ENCODE measurements around the gene PADI6. TPM values are rescaled to one million over a fixed set of nuclear protein-coding genes. Genes with fewer than 3 reads are reported as not detected.

Gene PADI6
- total RNA-seq, 1 experiment from 2014 or later, result not detected

DNA sequence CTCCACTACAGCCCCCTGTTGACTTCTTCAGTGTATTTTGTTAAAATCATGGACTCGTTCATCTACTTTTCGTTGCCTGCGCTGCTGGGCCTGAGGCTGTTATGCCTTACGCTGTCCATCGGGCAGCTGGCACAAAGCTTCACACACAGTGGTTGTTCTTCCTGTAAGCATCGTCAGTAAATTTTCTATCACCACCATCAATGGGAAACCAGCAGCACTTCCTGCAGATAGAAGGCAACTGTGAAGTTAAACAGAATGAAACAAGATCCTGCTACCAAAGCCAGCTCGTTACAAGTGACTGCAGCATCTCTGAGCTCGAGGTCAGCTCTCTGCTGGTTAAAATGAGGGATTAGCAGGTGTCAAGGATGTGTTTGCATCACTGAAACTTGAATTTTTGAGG is 21.9 kb upstream of the PADI6 start:
- Histone ChIP-seq H3K27ac (ENCODE audit: low read depth, low read length) (no peak overlapping the region), H4K20me1 (ENCODE audit: insufficient read depth) (no peaks in the 10 kb centered on the region), H3K4me1 (ENCODE audit: control insufficient read depth in 1 of 2, insufficient read depth in 2 of 2, low read length in 2 of 2) (peaks cover 11 to 21% of the 10 kb centered on the region in 2 experiments), H3K79me2 (ENCODE audit: insufficient read depth, low read length) (no peaks in the 10 kb centered on the region), H3K4me2 (ENCODE audit: low read length) (no peak overlapping the region), H3K36me3 (ENCODE audit: control insufficient read depth in 1 of 2, insufficient read depth in 2 of 2, low read length in 2 of 2) (no peaks in the 10 kb centered on the region), H3K4me3 (replicated peaks in 1 of 2; ENCODE audit: low read depth in 1 of 2, low read length in 2 of 2) (no peak overlapping the region), H3K9ac (ENCODE audit: low read length) (no peak overlapping the region), H2AFZ (ENCODE audit: low read depth, low read length, poor library complexity, severe bottlenecking) (no peak overlapping the region), H3K27me3 (ENCODE audit: insufficient read depth, low read length) (no peaks in the 10 kb centered on the region), H3K9me3 (ENCODE audit: control insufficient read depth in 1 of 2, insufficient read depth in 1 of 2, low read depth in 1 of 2, low read length in 2 of 2) (no peaks in the 10 kb centered on the region), H3K9me2 (ENCODE audit: insufficient read depth) (no peaks in the 10 kb centered on the region)
- POLR2A ChIA-PET, result no interaction called here
- DNase-seq (ENCODE audit: low read depth, low spot score) (no peak), ATAC-seq (no peak)
- intact Hi-C loops (cut with micrococcal nuclease), result no loop called here
- CTCF ChIA-PET, result no interaction called here
- no peak for TF ChIP-seq SIN3A (IDR thresholded peaks at IDR 0.05; ENCODE audit: low read depth)
- TF ChIP-seq EZH2phosphoT487 (IDR thresholded peaks at IDR 0.05; ENCODE audit: borderline replicate concordance), result no peak
- no peak for TF ChIP-seq ZFX (IDR thresholded peaks at IDR 0.05)
- no peak for TF ChIP-seq POLR2A (IDR thresholded peaks at IDR 0.05; ENCODE audit: borderline replicate concordance, extremely low read depth, insufficient read depth, insufficient read length)
- TF ChIP-seq, protein P1, sequence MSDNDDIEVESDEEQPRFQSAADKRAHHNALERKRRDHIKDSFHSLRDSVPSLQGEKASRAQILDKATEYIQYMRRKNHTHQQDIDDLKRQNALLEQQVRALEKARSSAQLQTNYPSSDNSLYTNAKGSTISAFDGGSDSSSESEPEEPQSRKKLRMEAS (IDR thresholded peaks at IDR 0.05), result no peak
- no peak for TF ChIP-seq POLR2AphosphoS5 (IDR thresholded peaks at IDR 0.05; ENCODE audit: low read depth, low read length)
- TF ChIP-seq FOSL1 (IDR thresholded peaks at IDR 0.05; ENCODE audit: low read depth), result no peak
- no peak for TF ChIP-seq SRF (IDR thresholded peaks at IDR 0.05; ENCODE audit: low read depth)
- no peak for TF ChIP-seq CEBPB (IDR thresholded peaks at IDR 0.05; ENCODE audit: low read depth)
- TF ChIP-seq EGR1 (IDR thresholded peaks at IDR 0.05; ENCODE audit: low read depth), result no peak
- no peak for TF ChIP-seq RAD21 (IDR thresholded peaks at IDR 0.05; ENCODE audit: low read depth)
- TF ChIP-seq JUND (IDR thresholded peaks at IDR 0.05), result no peak
- no peak for TF ChIP-seq YY1 (IDR thresholded peaks at IDR 0.05; ENCODE audit: extremely low read depth, insufficient replicate concordance, low read depth, low read length)
- no peak for TF ChIP-seq ELF1 (IDR thresholded peaks at IDR 0.05; ENCODE audit: borderline replicate concordance, low read depth)
- RAD21 ChIA-PET (ENCODE audit: low non-redundant PET in 1 of 2, low total read pairs in 2 of 2, uncharacterized antibody in 2 of 2, unreplicated experiment in 2 of 2), result no interaction called here
- no TSS peak for BruUV-seq (replicated peaks)

DNA sequence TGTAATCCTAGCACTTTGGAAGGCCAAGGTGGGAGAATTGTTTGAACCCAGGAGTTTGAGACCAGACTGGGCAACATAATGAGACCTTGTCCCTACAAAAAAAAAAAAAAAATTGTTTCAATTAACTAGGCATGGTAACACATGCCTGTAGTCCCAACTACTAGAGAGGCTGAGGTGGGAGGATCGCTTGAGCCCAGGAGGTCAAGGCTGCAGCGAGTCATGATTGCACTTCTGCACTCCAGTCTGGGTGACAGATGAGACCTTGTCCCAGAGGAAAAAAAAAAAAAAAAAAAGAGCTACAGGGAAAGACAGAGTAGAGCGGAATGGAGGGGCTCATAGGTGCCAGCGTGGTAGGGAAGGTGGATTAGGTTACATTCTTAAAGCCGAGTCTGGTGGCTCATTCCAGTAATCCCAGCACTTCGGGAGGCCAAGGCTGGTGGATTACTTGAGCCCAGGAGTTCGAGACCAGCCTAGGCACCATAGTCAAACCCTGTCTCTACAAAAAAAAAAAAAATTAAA is 21.0 kb upstream of the PADI6 start:
- intact Hi-C loops (cut with micrococcal nuclease), result no loop called here
- no peaks in the 10 kb centered on the region for H3K9me2 ChIP-seq (ENCODE audit: insufficient read depth)
- H4K20me1 ChIP-seq (ENCODE audit: insufficient read depth), result no peaks in the 10 kb centered on the region
- H3K9me3 ChIP-seq (ENCODE audit: control insufficient read depth in 1 of 2, insufficient read depth in 1 of 2, low read depth in 1 of 2, low read length in 2 of 2), result no peaks in the 10 kb centered on the region
- H3K79me2 ChIP-seq (ENCODE audit: insufficient read depth, low read length), result no peaks in the 10 kb centered on the region
- ChIA-PET CTCF (no interaction called here), POLR2A (interaction anchor here (0.9 kb wide), 1 partner anchor 82 kb away, joined by 3 read pairs; no protein-coding TSS in a partner anchor), RAD21 (ENCODE audit: low non-redundant PET in 1 of 2, low total read pairs in 2 of 2, uncharacterized antibody in 2 of 2, unreplicated experiment in 2 of 2) (no interaction called here)
- H3K4me1 ChIP-seq (ENCODE audit: control insufficient read depth in 1 of 2, insufficient read depth in 2 of 2, low read length in 2 of 2), result peaks cover 11 to 21% of the 10 kb centered on the region in 2 experiments
- ATAC-seq (no peak), DNase-seq (ENCODE audit: low read depth, low spot score) (no peak)
- no peak overlapping the region for H2AFZ ChIP-seq (ENCODE audit: low read depth, low read length, poor library complexity, severe bottlenecking)
- H3K9ac ChIP-seq (ENCODE audit: low read length), result no peak overlapping the region
- H3K4me2 ChIP-seq (ENCODE audit: low read length), result no peak overlapping the region
- no peaks in the 10 kb centered on the region for H3K36me3 ChIP-seq (ENCODE audit: control insufficient read depth in 1 of 2, insufficient read depth in 2 of 2, low read length in 2 of 2)
- no peak overlapping the region for H3K27ac ChIP-seq (ENCODE audit: low read depth, low read length)
- no peak overlapping the region for H3K4me3 ChIP-seq (replicated peaks in 1 of 2; ENCODE audit: low read depth in 1 of 2, low read length in 2 of 2)
- H3K27me3 ChIP-seq (ENCODE audit: insufficient read depth, low read length), result no peaks in the 10 kb centered on the region
- BruUV-seq (replicated peaks), result no TSS peak
- TF ChIP-seq, protein P2, sequence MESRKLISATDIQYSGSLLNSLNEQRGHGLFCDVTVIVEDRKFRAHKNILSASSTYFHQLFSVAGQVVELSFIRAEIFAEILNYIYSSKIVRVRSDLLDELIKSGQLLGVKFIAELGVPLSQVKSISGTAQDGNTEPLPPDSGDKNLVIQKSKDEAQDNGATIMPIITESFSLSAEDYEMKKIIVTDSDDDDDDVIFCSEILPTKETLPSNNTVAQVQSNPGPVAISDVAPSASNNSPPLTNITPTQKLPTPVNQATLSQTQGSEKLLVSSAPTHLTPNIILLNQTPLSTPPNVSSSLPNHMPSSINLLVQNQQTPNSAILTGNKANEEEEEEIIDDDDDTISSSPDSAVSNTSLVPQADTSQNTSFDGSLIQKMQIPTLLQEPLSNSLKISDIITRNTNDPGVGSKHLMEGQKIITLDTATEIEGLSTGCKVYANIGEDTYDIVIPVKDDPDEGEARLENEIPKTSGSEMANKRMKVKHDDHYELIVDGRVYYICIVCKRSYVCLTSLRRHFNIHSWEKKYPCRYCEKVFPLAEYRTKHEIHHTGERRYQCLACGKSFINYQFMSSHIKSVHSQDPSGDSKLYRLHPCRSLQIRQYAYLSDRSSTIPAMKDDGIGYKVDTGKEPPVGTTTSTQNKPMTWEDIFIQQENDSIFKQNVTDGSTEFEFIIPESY (IDR thresholded peaks at IDR 0.05; ENCODE audit: extremely low read depth, insufficient replicate concordance, low read length), result no peak
- TF ChIP-seq EZH2 (IDR thresholded peaks at IDR 0.05) (no peak), SIN3A (IDR thresholded peaks at IDR 0.05; ENCODE audit: low read depth) (no peak), POLR2AphosphoS5 (IDR thresholded peaks at IDR 0.05; ENCODE audit: low read depth, low read length) (no peak), SRF (IDR thresholded peaks at IDR 0.05; ENCODE audit: low read depth) (no peak), RAD21 (IDR thresholded peaks at IDR 0.05; ENCODE audit: low read depth) (no peak)
- TF ChIP-seq, protein P3, sequence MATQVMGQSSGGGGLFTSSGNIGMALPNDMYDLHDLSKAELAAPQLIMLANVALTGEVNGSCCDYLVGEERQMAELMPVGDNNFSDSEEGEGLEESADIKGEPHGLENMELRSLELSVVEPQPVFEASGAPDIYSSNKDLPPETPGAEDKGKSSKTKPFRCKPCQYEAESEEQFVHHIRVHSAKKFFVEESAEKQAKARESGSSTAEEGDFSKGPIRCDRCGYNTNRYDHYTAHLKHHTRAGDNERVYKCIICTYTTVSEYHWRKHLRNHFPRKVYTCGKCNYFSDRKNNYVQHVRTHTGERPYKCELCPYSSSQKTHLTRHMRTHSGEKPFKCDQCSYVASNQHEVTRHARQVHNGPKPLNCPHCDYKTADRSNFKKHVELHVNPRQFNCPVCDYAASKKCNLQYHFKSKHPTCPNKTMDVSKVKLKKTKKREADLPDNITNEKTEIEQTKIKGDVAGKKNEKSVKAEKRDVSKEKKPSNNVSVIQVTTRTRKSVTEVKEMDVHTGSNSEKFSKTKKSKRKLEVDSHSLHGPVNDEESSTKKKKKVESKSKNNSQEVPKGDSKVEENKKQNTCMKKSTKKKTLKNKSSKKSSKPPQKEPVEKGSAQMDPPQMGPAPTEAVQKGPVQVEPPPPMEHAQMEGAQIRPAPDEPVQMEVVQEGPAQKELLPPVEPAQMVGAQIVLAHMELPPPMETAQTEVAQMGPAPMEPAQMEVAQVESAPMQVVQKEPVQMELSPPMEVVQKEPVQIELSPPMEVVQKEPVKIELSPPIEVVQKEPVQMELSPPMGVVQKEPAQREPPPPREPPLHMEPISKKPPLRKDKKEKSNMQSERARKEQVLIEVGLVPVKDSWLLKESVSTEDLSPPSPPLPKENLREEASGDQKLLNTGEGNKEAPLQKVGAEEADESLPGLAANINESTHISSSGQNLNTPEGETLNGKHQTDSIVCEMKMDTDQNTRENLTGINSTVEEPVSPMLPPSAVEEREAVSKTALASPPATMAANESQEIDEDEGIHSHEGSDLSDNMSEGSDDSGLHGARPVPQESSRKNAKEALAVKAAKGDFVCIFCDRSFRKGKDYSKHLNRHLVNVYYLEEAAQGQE (IDR thresholded peaks at IDR 0.05; ENCODE audit: low read depth), result no peak

Data from HCT116 (cell line).